EH (cell line): ENCODE measurements around the gene ASTL.
A peak's percentile ranks its signal among the peaks of the same experiment; 100 is the strongest.

ENCODE experiments used
- DNase-seq: peaks from one replicate; pipeline ENCODE4 v3.0.0-alpha.2; 2015; ENCODE audit warnings: low read depth

The ASTL gene

GRCh38 chr2:96112501-96113366, 25.6 kb downstream of the ASTL start:
- no peak for DNase-seq

- DNase-seq = no peak
Measured at GRCh38 chr2:96111823-96112500, 26.3 kb downstream of the ASTL start.

- no peak for DNase-seq
Measured at GRCh38 chr2:96111257-96111640, 27.1 kb downstream of the ASTL start.

DNA sequence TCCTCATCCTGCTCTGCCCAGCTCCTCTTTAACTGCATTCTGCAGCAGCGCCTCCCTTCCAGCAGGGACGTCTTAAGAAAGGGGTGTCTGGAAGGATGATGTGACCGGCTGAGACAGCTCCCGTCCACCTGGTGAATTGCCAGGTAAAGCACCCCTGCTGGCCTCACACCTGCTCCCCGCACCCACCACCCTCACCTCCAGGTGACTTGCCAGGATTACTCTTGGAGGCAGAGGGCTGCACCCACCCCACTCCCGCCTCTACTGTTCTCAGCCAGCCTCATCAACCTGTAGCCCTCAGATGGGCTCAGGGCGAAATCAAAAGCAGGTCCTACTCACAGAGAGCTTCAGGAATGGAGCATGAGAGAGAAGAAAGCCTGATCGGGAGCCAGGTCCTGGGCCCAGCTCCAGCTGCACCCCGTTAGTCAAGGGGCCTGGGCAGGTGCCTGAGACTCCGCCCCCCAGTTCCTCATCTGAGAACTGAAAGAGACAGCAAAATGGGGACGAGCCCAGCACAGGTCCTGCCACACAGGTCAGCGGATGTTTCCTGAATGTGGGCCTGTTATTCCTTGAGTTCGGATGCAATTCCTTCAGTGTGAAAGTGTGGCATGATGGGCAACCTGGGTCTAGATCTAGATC, 27.6 kb downstream of the ASTL start:
- no peak for DNase-seq

DNA sequence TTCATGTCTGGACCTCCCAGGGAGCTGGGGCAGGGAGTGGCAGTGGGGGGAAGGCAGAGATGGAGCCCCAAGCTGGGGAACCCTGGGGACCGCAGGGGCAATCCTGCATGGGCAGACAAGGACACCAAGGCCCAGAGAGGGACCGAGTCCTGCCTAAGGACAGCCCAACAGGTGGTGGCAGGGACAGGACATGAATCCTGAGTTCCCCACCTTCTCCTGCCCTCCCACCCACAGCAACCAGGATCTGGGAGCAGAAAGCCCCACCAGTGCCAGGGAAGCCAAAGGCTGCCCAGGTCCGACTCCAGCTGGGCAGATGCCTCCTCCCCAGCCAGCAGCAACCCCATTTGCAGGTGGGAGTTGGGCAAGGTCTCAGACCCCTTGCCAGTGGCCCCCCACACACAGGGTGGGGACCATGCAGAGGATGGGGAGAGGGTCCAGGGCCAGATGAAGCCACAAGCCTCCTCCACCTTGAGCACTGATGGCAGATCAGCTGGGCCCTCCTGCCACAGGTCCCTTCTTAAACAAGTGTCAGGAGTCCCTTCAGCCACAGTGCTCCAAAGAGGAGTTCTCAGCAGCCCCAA, 28.3 kb downstream of the ASTL start:
- DNase-seq = no peak

GRCh38 chr2:96109361-96109680, 29.0 kb downstream of the ASTL start:
- DNase-seq = no peak

GRCh38 chr2:96108541-96109360, 29.6 kb downstream of the ASTL start:
- peak; percentile 50 for DNase-seq

- DNase-seq = no peak
Measured at GRCh38 chr2:96108151-96108540, 30.2 kb downstream of the ASTL start.

DNA sequence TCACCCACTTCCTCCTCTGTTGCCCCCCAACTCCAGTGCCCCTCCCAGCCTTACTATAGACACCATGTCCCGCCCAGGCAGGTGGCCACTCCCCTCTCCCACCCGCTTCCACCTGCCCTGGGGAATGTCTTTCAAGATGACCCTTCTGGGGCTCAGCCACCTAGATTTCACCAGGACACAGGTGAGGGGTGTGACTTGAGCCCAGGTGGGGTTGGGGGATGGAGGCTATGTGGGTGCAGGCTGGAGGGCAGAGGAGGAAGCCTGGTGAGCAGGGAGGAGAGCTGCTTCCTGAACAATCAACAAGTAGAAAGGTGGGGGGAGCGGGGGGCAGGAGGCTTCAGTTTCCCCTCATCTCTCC, 30.6 kb downstream of the ASTL start:
- DNase-seq = no peak

GRCh38 chr2:96106991-96107707, 31.2 kb downstream of the ASTL start:
- DNase-seq = no peak

GRCh38 chr2:96105994-96106715, 32.1 kb downstream of the ASTL start:
- no peak for DNase-seq

DNA sequence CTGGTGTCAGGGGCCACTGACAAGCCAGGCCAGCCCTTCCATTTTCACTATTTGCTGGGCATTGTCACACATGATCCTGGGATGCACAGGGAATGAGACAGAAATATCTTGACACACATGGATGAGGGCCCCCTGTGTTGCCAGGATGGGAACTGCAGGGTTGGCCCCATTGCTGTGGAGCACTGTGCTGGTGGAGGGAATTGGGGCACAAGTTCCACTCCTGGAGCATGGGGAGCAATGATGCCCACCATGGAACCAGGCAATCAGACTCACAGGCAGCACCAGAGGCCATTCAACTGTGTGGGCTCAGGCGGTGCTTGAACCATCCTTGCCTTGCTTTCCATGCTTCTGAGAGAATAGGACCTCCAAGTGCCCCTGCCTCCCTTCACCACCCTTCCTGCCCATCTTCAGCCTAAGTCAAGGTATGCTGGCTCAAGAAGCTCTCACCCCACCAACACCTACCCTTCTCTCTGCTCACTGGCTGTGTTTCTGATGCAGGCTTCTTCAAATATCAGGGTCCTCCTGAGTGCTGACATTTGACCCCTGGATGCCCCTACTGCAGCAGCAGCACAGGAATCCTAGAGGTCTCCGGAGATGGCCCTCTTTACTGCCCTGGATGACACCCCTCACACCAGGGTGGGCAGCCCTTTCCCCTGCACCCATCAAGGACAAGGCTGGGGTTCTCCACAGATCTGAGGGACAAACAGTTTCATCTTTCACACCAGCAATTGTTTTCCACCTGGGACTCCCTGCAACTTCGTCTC, 33.0 kb downstream of the ASTL start:
- no peak for DNase-seq

DNA sequence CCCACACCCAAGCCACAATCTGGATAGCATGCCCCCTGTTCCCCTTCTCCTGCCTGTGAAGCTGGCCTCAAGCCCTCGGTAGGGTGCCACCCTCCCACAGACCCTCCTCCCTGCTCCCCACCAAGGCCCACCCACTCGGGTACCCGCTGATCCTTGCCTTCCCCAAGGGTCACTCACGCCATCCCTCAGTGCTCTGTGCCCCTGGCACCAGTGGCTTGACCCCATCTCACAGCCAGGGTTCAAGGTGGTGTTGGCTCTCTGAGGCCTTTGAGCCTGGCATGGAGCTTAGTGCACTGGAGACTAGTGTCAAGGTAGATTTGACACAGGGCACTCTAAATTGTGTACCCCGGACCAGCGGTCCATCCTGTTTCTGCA, 33.8 kb downstream of the ASTL start:
- no peak for DNase-seq

DNA sequence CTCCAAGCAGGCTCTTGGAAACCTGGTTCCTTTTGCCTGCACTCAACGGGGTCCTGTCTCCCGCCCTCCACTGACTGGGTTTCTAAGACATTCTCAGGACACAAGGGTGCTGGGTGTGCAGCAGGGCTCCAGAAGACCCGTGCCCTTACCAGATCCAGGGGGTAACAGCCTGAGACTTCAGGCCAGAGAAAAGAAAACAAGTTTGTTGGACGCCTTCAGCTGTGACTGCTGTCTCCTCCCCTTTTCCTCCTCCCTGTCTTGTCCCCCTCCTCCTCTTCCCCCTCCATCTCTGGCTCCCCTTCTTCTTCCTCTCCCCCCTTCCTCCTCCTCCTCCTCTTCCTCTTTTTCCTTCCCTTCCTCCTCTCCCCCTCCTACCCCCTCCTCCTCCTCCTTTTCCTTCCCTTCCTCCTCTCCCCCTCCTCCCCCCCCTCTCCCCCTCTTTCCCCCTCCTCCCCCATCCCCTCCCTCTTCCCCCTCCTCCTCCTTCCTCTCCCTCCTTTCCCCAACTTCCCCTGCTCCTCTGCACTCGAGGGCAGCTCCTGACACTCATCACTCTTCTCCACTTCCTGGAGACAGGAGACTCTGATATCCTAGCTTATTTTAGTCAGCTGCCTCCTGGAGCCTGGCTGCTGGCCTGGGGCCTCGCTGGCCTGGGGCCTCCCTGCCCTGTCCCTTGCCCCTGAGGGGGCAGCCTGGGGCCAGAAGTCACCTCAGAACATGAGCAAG, 34.4 kb downstream of the ASTL start:
- DNase-seq = no peak

DNA sequence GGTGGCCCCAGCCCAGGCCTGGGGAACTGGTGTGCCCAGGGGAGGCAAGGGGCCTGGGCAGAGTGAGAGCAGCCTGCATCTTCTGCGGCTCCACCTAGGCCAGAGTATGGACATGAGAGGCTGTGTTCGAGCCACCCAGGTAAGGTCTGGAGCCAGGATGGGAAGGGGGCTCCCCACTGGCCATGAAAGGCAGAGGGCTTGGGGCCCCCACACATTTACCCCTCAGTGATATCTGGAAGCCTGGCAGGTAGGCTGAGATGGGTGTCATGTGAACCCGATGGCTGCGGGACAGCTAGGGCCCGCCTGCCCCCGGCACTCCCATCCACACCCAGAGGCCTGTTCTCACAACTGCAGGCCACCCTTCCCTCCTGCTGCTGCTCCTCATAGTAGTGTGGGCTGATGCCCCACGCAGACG, 35.1 kb downstream of the ASTL start:
- DNase-seq = no peak

- no peak for DNase-seq
Measured at GRCh38 chr2:96102596-96103186, 35.6 kb downstream of the ASTL start.

GRCh38 chr2:96100893-96101304, 37.4 kb downstream of the ASTL start:
- DNase-seq = no peak

DNA sequence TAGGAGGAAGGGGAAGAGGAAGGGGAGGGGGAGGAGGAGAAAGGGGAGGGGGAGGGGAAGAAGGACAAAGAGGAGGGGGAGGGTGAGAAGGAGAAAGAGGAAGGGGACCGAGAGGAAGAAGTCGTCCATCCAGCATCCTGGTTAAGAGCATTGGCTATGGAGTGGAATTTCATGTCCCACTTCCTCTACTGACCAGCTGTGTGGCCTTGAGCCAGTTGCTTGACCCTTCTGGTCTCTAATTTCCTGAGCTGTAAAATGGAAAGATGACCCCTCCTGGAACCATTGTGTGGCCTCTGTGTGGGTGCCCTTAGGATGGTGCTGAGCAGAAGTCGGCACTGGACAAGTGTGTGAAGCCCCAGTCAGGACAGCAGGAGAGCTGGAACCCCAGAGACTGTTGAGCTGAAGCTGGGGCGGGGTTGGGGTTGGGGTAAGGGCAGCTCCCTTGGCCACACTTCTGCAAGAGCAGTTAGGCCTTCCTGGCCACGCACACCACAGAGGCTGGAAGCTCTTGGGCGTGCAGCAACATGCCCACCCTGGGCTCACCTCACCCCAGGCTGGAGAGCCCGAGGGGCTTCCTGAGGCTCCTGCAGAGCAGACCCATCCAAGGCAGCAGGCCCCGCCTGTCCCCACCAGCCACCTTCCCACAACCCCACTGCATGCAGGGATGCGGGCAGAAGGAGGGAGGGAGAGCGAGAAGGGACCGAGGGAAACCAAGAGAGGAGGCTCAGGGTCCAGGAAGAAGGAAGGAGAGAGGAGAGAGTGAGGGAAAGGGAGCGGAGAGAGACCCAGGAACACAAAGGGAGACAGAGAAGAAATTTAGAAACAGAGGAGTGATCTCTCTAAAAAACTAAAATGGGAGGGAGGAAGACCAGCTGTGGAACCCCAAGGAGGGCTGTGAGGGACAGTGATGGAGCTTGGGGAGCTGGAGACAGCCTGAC, 38.2 kb downstream of the ASTL start:
- no peak for DNase-seq
